Measurements from ENCODE around the gene MYO1B. TPM values are rescaled to one million over a fixed set of nuclear protein-coding genes. Genes with fewer than 3 reads are reported as not detected.

MYO1B gene
- total RNA-seq, 1 donor from 2014 or later: 67.7 TPM

DNA sequence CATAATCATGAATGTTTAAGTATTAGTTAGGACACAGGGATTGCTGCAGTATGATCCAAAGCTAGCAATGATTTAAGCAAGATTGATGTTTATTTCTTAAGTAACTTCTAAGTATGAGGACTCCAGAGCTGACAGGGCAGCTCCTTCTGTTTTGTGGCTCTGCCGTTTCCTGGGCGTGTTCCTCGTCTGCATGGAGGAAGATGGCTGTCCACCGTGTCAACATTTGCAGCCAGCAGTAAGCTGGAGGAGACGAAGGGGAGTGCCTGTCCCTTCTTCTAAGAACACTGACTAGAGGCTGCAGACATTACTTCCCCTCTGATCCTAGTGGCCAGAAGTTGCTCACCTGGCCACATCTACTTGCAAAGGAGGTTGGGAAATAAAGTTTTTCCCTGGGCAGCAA is 144.1 kb downstream of the MYO1B start:
- Mint-ChIP-seq H3K27me3 (no peaks in the 10 kb centered on the region), H3K9me3 (no peaks in the 10 kb centered on the region), H3K4me1 (ENCODE audit: unreplicated experiment) (no peaks in the 10 kb centered on the region), H3K27ac (no peak overlapping the region), H3K36me3 (peaks cover 64% of the 10 kb centered on the region), H3K4me3 (no peak overlapping the region)
- TF ChIP-seq, protein P1, sequence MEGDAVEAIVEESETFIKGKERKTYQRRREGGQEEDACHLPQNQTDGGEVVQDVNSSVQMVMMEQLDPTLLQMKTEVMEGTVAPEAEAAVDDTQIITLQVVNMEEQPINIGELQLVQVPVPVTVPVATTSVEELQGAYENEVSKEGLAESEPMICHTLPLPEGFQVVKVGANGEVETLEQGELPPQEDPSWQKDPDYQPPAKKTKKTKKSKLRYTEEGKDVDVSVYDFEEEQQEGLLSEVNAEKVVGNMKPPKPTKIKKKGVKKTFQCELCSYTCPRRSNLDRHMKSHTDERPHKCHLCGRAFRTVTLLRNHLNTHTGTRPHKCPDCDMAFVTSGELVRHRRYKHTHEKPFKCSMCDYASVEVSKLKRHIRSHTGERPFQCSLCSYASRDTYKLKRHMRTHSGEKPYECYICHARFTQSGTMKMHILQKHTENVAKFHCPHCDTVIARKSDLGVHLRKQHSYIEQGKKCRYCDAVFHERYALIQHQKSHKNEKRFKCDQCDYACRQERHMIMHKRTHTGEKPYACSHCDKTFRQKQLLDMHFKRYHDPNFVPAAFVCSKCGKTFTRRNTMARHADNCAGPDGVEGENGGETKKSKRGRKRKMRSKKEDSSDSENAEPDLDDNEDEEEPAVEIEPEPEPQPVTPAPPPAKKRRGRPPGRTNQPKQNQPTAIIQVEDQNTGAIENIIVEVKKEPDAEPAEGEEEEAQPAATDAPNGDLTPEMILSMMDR (conservative IDR thresholded peaks at IDR 0.05): no peak
- DNase-seq (ENCODE audit: extremely low spot score, unreplicated experiment): no peak

DNA sequence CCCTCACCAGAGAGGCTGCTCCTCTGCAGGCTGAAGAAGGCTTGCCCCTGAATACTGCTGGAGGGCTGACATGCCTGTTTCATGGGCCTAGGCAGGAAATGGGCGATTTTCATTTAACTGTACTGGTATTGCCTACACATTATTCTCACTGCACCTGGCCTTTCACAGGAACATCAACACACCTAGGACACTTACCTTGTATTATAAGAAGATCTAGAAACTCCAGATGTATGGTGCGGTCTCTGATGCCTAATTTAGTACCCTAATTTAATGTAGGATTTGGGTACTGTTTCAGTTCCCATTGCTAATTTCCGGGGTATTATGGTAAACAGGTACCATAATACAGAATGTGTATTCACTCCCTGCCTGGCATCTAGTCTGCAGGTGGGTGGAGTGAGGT is 146.0 kb downstream of the MYO1B start:
- Mint-ChIP-seq H3K4me1 (ENCODE audit: unreplicated experiment) (no peaks in the 10 kb centered on the region), H3K27ac (no peak overlapping the region), H3K36me3 (peaks cover 65% of the 10 kb centered on the region), H3K27me3 (no peaks in the 10 kb centered on the region), H3K9me3 (no peaks in the 10 kb centered on the region), H3K4me3 (no peak overlapping the region)
- TF ChIP-seq, protein P1 (conservative IDR thresholded peaks at IDR 0.05): no peak
- no peak for DNase-seq (ENCODE audit: extremely low spot score, unreplicated experiment)

GRCh38 chr2:191394043-191394442 is 148.8 kb downstream of the MYO1B start:
- DNase-seq (ENCODE audit: extremely low spot score, unreplicated experiment): no peak
- Mint-ChIP-seq H3K27me3 (no peaks in the 10 kb centered on the region), H3K27ac (no peak overlapping the region), H3K36me3 (peaks cover 58% of the 10 kb centered on the region), H3K9me3 (no peaks in the 10 kb centered on the region), H3K4me1 (ENCODE audit: unreplicated experiment) (no peaks in the 10 kb centered on the region), H3K4me3 (no peak overlapping the region)
- TF ChIP-seq, protein P1 (conservative IDR thresholded peaks at IDR 0.05): no peak

GRCh38 chr2:191396794-191397193 is 151.6 kb downstream of the MYO1B start:
- H3K27me3 Mint-ChIP-seq: no peaks in the 10 kb centered on the region

GRCh38 chr2:191399601-191400000 is 154.4 kb downstream of the MYO1B start:
- Mint-ChIP-seq H3K4me1 (ENCODE audit: unreplicated experiment) (no peaks in the 10 kb centered on the region), H3K4me3 (no peak overlapping the region), H3K36me3 (peaks cover 43% of the 10 kb centered on the region), H3K27ac (no peak overlapping the region), H3K9me3 (no peaks in the 10 kb centered on the region), H3K27me3 (no peaks in the 10 kb centered on the region)
- DNase-seq (ENCODE audit: extremely low spot score, unreplicated experiment): no peak
- TF ChIP-seq, protein P1 (conservative IDR thresholded peaks at IDR 0.05): no peak

More at GRCh38 chr2:191396794-191397193, 151.6 kb downstream of the MYO1B start:
- DNase-seq (ENCODE audit: extremely low spot score, unreplicated experiment): no peak
- no peak overlapping the region for H3K4me3 Mint-ChIP-seq
- H3K27ac Mint-ChIP-seq: no peak overlapping the region
- peaks cover 54% of the 10 kb centered on the region for H3K36me3 Mint-ChIP-seq
- H3K9me3 Mint-ChIP-seq: no peaks in the 10 kb centered on the region
- H3K4me1 Mint-ChIP-seq (ENCODE audit: unreplicated experiment): no peaks in the 10 kb centered on the region
- TF ChIP-seq, protein P1 (conservative IDR thresholded peaks at IDR 0.05): no peak

- TF ChIP-seq, protein P1 (conservative IDR thresholded peaks at IDR 0.05): no peak
- Mint-ChIP-seq H3K27ac (no peak overlapping the region), H3K4me3 (no peak overlapping the region), H3K27me3 (no peaks in the 10 kb centered on the region), H3K36me3 (peaks cover 44% of the 10 kb centered on the region), H3K9me3 (no peaks in the 10 kb centered on the region), H3K4me1 (ENCODE audit: unreplicated experiment) (no peaks in the 10 kb centered on the region)
- DNase-seq (ENCODE audit: extremely low spot score, unreplicated experiment): no peak
Observed at GRCh38 chr2:191401287-191401686, 156.1 kb downstream of the MYO1B start.
